MCF 10A (cell line): ENCODE data around the gene CSKMT. TPM values are rescaled to one million over a fixed set of nuclear protein-coding genes. Genes with fewer than 3 reads are reported as not detected.
"Not testable (repeated sequence)": the region's sequence is repeated elsewhere in the genome, so short reads cannot be mapped to it uniquely, and the experiment has no call there.

Source experiments
- BruUV-seq: library from RNA; stranded (reverse); fragments of 400-500 nt; replicated peaks from 2 replicates; lab custom pipeline; 2021; lab: Mats Ljungman, UMichigan
- CTCF ChIA-PET: fragments of 300-600 bp; sonication (Branson Sonifier 250); formaldehyde crosslinking; extraction: SDS; loops from one replicate; lab custom pipeline; 2021; ENCODE audit warnings: antibody characterized with exemption, inconsistent platforms; lab: Yijun Ruan, JAX
- POLR2A ChIA-PET: fragments of 300-600, 350-650 bp; sonication (Branson Sonifier 250); formaldehyde crosslinking; extraction: SDS; loops from one replicate; lab custom pipeline; 2020; ENCODE audit warnings: antibody characterized with exemption, inconsistent platforms; lab: Yijun Ruan, JAX
- DNase-seq: peaks from one replicate; pipeline ENCODE4 v3.0.0-alpha.2; 2018; ENCODE audit not compliant: unreplicated experiment
- H3K27ac Mint-ChIP-seq: one replicate; pipeline ENCODE4 v1.8.0; 2022; ENCODE audit warnings: mild to moderate bottlenecking, low read depth, mixed read lengths; ENCODE audit not compliant: unreplicated experiment
- H3K27me3 Mint-ChIP-seq: one replicate; pipeline ENCODE4 v1.8.0; 2022; ENCODE audit warnings: mixed read lengths; ENCODE audit not compliant: insufficient read depth, unreplicated experiment
- H3K36me3 Mint-ChIP-seq: one replicate; pipeline ENCODE4 v1.8.0; 2022; ENCODE audit warnings: mild to moderate bottlenecking, moderate library complexity, mixed read lengths; ENCODE audit not compliant: insufficient read depth, unreplicated experiment
- H3K4me1 Mint-ChIP-seq: one replicate; pipeline ENCODE4 v1.8.0; 2022; ENCODE audit warnings: mixed read lengths; ENCODE audit not compliant: insufficient read depth, unreplicated experiment
- H3K4me3 Mint-ChIP-seq: one replicate; pipeline ENCODE4 v1.8.0; 2022; ENCODE audit warnings: mild to moderate bottlenecking, moderate library complexity, mixed read lengths; ENCODE audit not compliant: unreplicated experiment
- H3K9me3 Mint-ChIP-seq: one replicate; pipeline ENCODE4 v1.8.0; 2022; ENCODE audit warnings: mixed read lengths; ENCODE audit not compliant: unreplicated experiment
- intact Hi-C: fragments of 100-400 bp; cut with micrococcal nuclease; formaldehyde crosslinking; loops from 2 replicates; pipeline ENCODE4 v1.14.1; 2022
- total RNA-seq: library from RNA; stranded (reverse); gene quantifications from 2 replicates; pipeline ENCODE4 v1.2.3, GENCODE V29; 2022
- TF ChIP-seq, protein P1 (sequence below): fragments of 200-600 bp; IDR thresholded peaks from one replicate; pipeline ENCODE4 v1.8.0; 2022; ENCODE audit warnings: antibody characterized with exemption, mild to moderate bottlenecking; ENCODE audit not compliant: unreplicated experiment

CSKMT gene
- total RNA-seq, 1 experiment from 2014 or later, result 31.2 TPM

DNA sequence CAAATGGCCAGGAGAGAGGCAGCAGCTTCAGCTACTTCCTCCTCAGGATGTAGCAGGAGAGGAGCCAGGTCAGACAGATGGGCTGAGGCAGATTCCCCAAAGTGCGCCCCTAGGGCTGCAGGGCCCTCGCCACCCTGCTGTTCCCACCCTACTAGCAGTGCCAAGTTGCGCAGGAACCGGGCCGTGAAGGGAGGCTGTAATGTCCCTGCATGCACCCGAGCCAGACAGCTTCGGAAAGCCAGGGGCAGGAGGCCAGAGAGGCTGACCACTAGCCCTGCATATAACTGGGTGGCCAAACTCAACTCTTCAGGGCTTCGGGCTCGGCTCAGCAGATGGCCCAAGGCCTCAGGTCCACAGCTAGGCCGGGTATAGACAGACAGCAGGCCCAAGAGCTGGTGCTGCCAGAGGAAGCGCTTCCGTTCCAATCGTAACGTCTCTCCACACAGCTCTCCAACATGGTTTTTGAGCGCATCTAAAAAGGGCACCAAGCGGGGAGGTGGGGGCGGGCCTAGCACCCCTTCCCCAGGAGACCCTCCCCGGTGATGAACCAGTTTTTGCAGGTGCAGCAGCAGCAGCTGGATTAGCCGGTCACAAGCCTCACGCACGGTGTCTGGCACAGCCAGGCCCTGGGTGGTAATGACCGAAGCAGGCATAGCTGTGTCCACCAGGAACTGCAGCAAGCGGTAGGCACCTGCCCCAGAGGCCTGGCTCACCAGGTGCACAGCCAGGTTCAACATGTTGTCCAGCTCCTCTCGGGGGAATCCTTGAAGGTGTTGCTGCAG, 16.7 kb upstream of the CSKMT start:
- no peak for DNase-seq
- H3K4me1 Mint-ChIP-seq, result peaks cover 9% of the 10 kb centered on the region
- BruUV-seq, result no TSS peak
- H3K27me3 Mint-ChIP-seq, result no peaks in the 10 kb centered on the region
- peaks cover 40% of the 10 kb centered on the region for H3K36me3 Mint-ChIP-seq
- H3K27ac Mint-ChIP-seq, result no peak overlapping the region
- TF ChIP-seq, protein P1, sequence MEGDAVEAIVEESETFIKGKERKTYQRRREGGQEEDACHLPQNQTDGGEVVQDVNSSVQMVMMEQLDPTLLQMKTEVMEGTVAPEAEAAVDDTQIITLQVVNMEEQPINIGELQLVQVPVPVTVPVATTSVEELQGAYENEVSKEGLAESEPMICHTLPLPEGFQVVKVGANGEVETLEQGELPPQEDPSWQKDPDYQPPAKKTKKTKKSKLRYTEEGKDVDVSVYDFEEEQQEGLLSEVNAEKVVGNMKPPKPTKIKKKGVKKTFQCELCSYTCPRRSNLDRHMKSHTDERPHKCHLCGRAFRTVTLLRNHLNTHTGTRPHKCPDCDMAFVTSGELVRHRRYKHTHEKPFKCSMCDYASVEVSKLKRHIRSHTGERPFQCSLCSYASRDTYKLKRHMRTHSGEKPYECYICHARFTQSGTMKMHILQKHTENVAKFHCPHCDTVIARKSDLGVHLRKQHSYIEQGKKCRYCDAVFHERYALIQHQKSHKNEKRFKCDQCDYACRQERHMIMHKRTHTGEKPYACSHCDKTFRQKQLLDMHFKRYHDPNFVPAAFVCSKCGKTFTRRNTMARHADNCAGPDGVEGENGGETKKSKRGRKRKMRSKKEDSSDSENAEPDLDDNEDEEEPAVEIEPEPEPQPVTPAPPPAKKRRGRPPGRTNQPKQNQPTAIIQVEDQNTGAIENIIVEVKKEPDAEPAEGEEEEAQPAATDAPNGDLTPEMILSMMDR, result no peak
- H3K9me3 Mint-ChIP-seq, result no peaks in the 10 kb centered on the region
- intact Hi-C loops, result loop anchor here (5.0 kb wide), 1 partner anchor 36 kb away; the partner anchor contains the start of genes EML3 and ROM1
- POLR2A ChIA-PET, result interaction anchor here (0.7 to 7.1 kb wide), 10 partner anchors 18 to 79 kb away, joined by 3 to 98 read pairs (median 4); partner anchors contain the start of genes B3GAT3, C11orf98, CSKMT and EEF1G
- H3K4me3 Mint-ChIP-seq, result no peak overlapping the region
- CTCF ChIA-PET, result interaction anchor here (0.5 to 1.2 kb wide), 6 partner anchors 16 to 587 kb away, joined by 3 to 5 read pairs (median 4); partner anchors contain the start of gene B3GAT3

DNA sequence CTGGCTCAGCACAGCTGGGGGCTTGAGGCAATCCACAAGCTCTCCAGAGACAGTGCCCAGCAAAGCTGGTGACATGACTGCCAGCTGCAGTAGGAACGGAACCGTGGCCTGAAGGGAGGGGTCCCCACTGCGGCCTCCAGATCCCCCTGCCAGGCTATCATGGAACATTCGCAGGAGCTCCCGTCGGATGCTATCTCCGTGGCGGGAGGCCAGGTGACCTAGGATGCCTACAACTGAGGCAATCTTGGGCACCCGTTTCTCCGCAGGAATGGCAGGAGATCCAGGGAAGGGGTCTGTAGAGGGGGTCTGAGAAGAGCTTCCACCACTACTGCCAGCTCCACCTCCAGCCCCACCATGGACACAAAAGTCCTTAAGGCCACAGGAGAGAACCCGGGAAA, 16.1 kb upstream of the CSKMT start:
- no peak overlapping the region for H3K27ac Mint-ChIP-seq
- intact Hi-C loops, result loop anchor here (5.0 kb wide), 1 partner anchor 37 kb away; the partner anchor contains the start of genes EML3 and ROM1
- TF ChIP-seq, protein P1, result no peak
- H3K27me3 Mint-ChIP-seq, result no peaks in the 10 kb centered on the region
- BruUV-seq, result no TSS peak
- H3K4me1 Mint-ChIP-seq, result peaks cover 14% of the 10 kb centered on the region
- no peaks in the 10 kb centered on the region for H3K9me3 Mint-ChIP-seq
- H3K4me3 Mint-ChIP-seq, result no peak overlapping the region
- peaks cover 35% of the 10 kb centered on the region for H3K36me3 Mint-ChIP-seq
- ChIA-PET POLR2A (interaction anchor here (0.6 to 7.1 kb wide), 6 partner anchors 13 to 78 kb away, joined by 3 to 98 read pairs (median 5); partner anchors contain the start of genes B3GAT3, C11orf98, CSKMT and EEF1G), CTCF (interaction anchor here (0.5 to 1.2 kb wide), 4 partner anchors 15 to 588 kb away, joined by 3 to 6 read pairs (median 4); partner anchors contain the start of genes B3GAT3 and TUT1)
- no peak for DNase-seq

DNA sequence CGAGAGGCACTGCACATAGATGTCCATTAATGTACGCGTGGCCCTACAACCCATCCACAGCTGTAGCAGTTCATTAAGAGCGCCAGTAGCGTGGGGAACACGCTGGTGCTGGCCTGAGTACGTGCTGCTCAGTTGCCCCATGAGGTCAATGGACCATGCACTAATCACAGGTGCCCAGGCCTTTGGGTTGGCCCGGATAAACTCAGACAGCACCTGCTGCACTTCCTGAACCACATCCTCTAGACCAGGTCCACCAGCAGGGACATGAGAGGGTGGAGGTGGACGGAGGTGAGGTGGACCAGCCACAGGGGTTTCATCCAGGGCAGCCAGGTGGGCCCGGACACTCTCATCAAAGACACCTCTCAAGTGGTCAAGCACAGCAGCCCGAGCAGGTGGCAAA, 15.6 kb upstream of the CSKMT start:
- H3K36me3 Mint-ChIP-seq, result peaks cover 30% of the 10 kb centered on the region
- POLR2A ChIA-PET, result interaction anchor here (0.6 to 7.1 kb wide), 9 partner anchors 14 to 78 kb away, joined by 3 to 98 read pairs (median 4); partner anchors contain the start of genes B3GAT3, C11orf98, CSKMT and EEF1G
- TF ChIP-seq, protein P1, result no peak
- intact Hi-C loops, result loop anchor here (5.0 kb wide), 1 partner anchor 37 kb away; the partner anchor contains the start of genes EML3 and ROM1
- CTCF ChIA-PET, result interaction anchor here (1.2 kb wide), 1 partner anchor 57 kb away, joined by 6 read pairs; the partner anchor contains the start of gene TUT1
- peaks cover 14% of the 10 kb centered on the region for H3K4me1 Mint-ChIP-seq
- no peaks in the 10 kb centered on the region for H3K9me3 Mint-ChIP-seq
- no peak overlapping the region for H3K27ac Mint-ChIP-seq
- DNase-seq, result no peak
- no peaks in the 10 kb centered on the region for H3K27me3 Mint-ChIP-seq
- no peak overlapping the region for H3K4me3 Mint-ChIP-seq
- no TSS peak for BruUV-seq

DNA sequence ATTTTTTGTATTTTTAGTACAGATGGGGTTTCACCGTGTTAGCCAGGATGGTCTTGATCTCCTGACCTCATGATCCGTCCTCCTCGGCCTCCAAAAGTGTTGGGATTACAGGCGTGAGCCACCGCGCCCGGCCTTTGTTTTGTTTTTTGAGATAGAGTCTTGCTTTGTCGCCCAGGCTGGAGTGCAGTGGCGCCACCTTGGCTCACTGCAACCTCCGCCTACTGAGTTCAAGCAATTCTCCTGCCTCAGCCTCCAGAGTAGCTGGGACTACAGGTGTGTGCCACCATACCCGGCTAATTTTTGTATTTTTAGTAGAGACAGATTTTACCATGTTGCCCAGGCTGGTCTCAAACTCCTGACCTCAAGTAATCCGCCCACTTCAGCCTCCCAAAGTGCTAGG, 14.8 kb upstream of the CSKMT start:
- POLR2A ChIA-PET, result interaction anchor here (1.0 to 7.1 kb wide), 7 partner anchors 16 to 156 kb away, joined by 3 to 98 read pairs (median 4); partner anchors contain the start of genes B3GAT3, C11orf98, CSKMT and LBHD1
- intact Hi-C loops, H3K4me3 Mint-ChIP-seq, BruUV-seq, H3K27me3 Mint-ChIP-seq, DNase-seq, H3K9me3 Mint-ChIP-seq: not testable (repeated sequence)
- H3K4me1 Mint-ChIP-seq, result peaks cover 14% of the 10 kb centered on the region
- peaks cover 30% of the 10 kb centered on the region for H3K36me3 Mint-ChIP-seq
- CTCF ChIA-PET, result interaction anchor here (0.6 to 1.1 kb wide), 3 partner anchors 20 to 44 kb away, joined by 3 to 4 read pairs (median 3); no protein-coding TSS in a partner anchor
- peak overlapping the region; percentile 27 for H3K27ac Mint-ChIP-seq
